Stomach (tissue), 19 donors: ENCODE measurements around the gene MAP3K2. TPM values are rescaled to one million over a fixed set of nuclear protein-coding genes. Genes with fewer than 3 reads are reported as not detected.
A peak's percentile ranks its signal among the peaks of the same experiment; 100 is the strongest.

ENCODE experiments used
- DNase-seq, 2 donors: peaks; one replicate each; pipeline versions ENCODE4 v3.0.0 to v3.0.0-alpha.2; 2013 to 2019
- H3K27ac ChIP-seq, 5 donors: fragments of 200-600 bp in 4 of 5; sonication (generic) in 4 of 5; one replicate each; pipeline ENCODE4 v1.5.1; 2013 to 2019; ENCODE audit warnings: mild to moderate bottlenecking in 1 of 5, moderate library complexity in 1 of 5
- H3K27me3 ChIP-seq, 3 donors: fragments of 200-600 bp; sonication (generic); one replicate each; pipeline ENCODE4 v1.5.1; 2017 to 2019; ENCODE audit warnings: mixed run types in 1 of 3
- H3K36me3 ChIP-seq, 4 donors: fragments of 200-600 bp; sonication (generic); 1 replicate in 3 of 4; 2 replicates in 1 of 4; pipeline ENCODE4 v1.5.1; 2016 to 2019
- H3K4me1 ChIP-seq, 4 donors: fragments of 200-600 bp; sonication (generic); one replicate each; pipeline ENCODE4 v1.5.1; 2016 to 2019
- H3K4me3 ChIP-seq, 4 donors: fragments of 200-600 bp; sonication (generic) in 3 of 4; one replicate each; pipeline ENCODE4 v1.5.1; 2016 to 2019; ENCODE audit warnings: mild to moderate bottlenecking in 1 of 4
- H3K9me3 ChIP-seq, 4 donors: fragments of 200-600 bp; sonication (generic); one replicate each; pipeline ENCODE4 v1.5.1; 2016 to 2019
- EP300 ChIP-seq: sonication (generic); formaldehyde crosslinking; IDR thresholded peaks from one replicate; pipeline ENCODE4 v1.6.1; 2017; ENCODE audit warnings: antibody characterized with exemption
- POLR2A ChIP-seq, 4 donors: fragments of 450-650 bp; IDR thresholded peaks; one replicate each; pipeline ENCODE4 v1.6.1; 2016; ENCODE audit warnings: antibody characterized with exemption in 4 of 4, control low read depth in 2 of 4, mild to moderate bottlenecking in 1 of 4, moderate library complexity in 1 of 4
- POLR2AphosphoS5 ChIP-seq, 3 donors: sonication (generic); formaldehyde crosslinking; IDR thresholded peaks; one replicate each; pipeline ENCODE4 v1.6.1; 2016; ENCODE audit warnings: antibody characterized with exemption in 3 of 3
- WGBS, 5 donors: extraction: QIAGEN DNeasy Blood & Tissue Kit in 3 of 5; methylation state at CpG; one replicate each; pipeline versions ENCODE4 v1.1.5 to v1.1.7; 2013 to 2018; 5-methylcytosine and 5-hydroxymethylcytosine counted together
- intact Hi-C: fragments of 100-400 bp; cut with DNase I; formaldehyde crosslinking; loops from one replicate; pipeline ENCODE4 v1.15.1; 2023; ENCODE audit warnings: low total_unique reads
- long read RNA-seq, 10 donors: transcript quantifications; one replicate each; lab custom pipeline, GENCODE V29; 2026
- polyA plus RNA-seq, 3 donors: library from polyadenylated mRNA; stranded (reverse); fragments of 200-250 nt; gene quantifications; one replicate each; pipeline ENCODE4 v1.2.3, GENCODE V29; 2013
- total RNA-seq, 5 donors: library from RNA; depleted of rRNA; stranded (reverse); fragments of >200 nt; gene quantifications; one replicate each; pipeline versions ENCODE4 v1.1.0 to v1.2.3, GENCODE V29; 2014 to 2016
- TF ChIP-seq, protein P1 (sequence below), 7 experiments: fragments of 450-650 bp in 4 of 7; fragments of 200-600 bp in 3 of 7; sonication (generic) in 3 of 7; IDR thresholded peaks; one replicate each; pipeline ENCODE4 v1.5.1; 2016 to 2019; ENCODE audit warnings: antibody characterized with exemption in 7 of 7, control low read depth in 2 of 7, mild to moderate bottlenecking in 1 of 7
- donor health status: healthy with polysubstance abuse.
- donor health status: Bipolar disorder and iron deficiency.
- donor health status: healthy.

The MAP3K2 gene, protein sequence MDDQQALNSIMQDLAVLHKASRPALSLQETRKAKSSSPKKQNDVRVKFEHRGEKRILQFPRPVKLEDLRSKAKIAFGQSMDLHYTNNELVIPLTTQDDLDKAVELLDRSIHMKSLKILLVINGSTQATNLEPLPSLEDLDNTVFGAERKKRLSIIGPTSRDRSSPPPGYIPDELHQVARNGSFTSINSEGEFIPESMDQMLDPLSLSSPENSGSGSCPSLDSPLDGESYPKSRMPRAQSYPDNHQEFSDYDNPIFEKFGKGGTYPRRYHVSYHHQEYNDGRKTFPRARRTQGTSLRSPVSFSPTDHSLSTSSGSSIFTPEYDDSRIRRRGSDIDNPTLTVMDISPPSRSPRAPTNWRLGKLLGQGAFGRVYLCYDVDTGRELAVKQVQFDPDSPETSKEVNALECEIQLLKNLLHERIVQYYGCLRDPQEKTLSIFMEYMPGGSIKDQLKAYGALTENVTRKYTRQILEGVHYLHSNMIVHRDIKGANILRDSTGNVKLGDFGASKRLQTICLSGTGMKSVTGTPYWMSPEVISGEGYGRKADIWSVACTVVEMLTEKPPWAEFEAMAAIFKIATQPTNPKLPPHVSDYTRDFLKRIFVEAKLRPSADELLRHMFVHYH
- total RNA-seq (100 to 1,000 TPM in 1 of 5 donors, 10 to 100 TPM in 4; 50.2 to 141 (median 61.1) TPM), polyA plus RNA-seq (1 to 10 TPM; 3.8 to 7.4 (median 6.7) TPM)
- long read RNA-seq, donor 1: 0 reads
- long read RNA-seq, donor 2, partial matches to known transcripts: 0 of 1 reads
- long read RNA-seq, donor 2, other reads (novel, unspliced or antisense): 0 of 1 reads
- long read RNA-seq, donor 3: 0 reads
- long read RNA-seq, donor 4: 0 reads
- long read RNA-seq, donor 5: 0 reads
- long read RNA-seq, donor 6: 0 reads
- long read RNA-seq, donor 7: 0 reads
- long read RNA-seq, donor 8: 0 reads
- long read RNA-seq, donor 9: 0 reads
- long read RNA-seq, donor 10: 0 reads

DNA sequence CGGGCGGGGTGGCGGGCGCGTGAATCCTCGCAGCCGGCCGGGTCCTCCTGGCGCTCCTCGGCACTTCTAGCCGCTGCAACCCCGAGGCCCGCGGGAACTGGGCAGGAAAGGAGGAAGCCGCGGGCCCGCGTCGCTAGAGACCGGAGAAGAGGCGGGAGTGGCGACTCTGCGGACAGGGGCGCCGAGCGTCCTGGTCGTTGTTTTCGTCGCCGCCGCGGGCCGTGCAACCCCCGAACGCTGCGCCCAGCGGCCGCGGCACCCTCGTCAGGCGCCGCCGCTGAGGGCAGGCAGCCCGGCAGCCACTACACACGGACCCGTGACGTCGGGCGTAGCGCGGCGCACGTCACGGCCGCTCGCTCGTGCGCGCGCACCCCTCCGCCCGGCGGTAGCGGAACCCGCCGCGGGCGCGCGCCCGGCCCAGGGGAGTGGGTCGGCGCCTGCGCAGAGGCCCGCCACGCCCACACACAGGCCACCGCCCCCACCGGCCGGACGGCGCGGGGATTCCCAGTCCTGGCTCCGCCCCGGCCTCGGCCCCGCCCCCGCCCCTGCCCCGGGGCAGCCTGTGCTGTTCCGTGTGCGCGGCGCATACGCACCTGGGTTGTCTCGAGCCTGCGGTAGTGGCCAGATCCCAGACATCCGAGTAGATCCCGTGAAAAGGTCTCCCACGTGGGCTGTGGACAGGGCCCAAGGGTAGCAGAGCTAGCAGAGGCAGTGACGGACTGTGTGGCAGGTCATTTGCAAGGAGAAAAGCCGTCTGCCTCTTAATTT, at the start of gene MAP3K2:
TSS of gene MAP3K2 (minus strand) at position 321 of the 768 bp plus-strand sequence. CDS start 44,846 bp downstream, outside the sequence.
- Histone ChIP-seq H3K4me1 (peaks cover 18 to 64% (median 37%) of the 10 kb centered on the region in 4 donors), H3K27me3 (no peaks in the 10 kb centered on the region), H3K4me3 (peak within 1 kb of the TSS; percentile 50 to 99 (median 86)), H3K9me3 (no peaks in the 10 kb centered on the region), H3K27ac (peak within 1 kb of the TSS; percentile 99 to 100 (median 100)), H3K36me3 (no peaks in the 10 kb centered on the region)
- peak; percentile 97 to 98 for DNase-seq
- TF ChIP-seq EP300: no peak
- TF ChIP-seq, protein P1, sequence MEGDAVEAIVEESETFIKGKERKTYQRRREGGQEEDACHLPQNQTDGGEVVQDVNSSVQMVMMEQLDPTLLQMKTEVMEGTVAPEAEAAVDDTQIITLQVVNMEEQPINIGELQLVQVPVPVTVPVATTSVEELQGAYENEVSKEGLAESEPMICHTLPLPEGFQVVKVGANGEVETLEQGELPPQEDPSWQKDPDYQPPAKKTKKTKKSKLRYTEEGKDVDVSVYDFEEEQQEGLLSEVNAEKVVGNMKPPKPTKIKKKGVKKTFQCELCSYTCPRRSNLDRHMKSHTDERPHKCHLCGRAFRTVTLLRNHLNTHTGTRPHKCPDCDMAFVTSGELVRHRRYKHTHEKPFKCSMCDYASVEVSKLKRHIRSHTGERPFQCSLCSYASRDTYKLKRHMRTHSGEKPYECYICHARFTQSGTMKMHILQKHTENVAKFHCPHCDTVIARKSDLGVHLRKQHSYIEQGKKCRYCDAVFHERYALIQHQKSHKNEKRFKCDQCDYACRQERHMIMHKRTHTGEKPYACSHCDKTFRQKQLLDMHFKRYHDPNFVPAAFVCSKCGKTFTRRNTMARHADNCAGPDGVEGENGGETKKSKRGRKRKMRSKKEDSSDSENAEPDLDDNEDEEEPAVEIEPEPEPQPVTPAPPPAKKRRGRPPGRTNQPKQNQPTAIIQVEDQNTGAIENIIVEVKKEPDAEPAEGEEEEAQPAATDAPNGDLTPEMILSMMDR (IDR thresholded peaks at IDR 0.05): no peak
- peak; percentile 85 to 89 (median 86) for TF ChIP-seq POLR2AphosphoS5 (IDR thresholded peaks at IDR 0.05)
- peak in 2 of 4 donors; percentile 31 to 81 for TF ChIP-seq POLR2A (IDR thresholded peaks at IDR 0.05)
- intact Hi-C loops: no loop called here
- WGBS, 5 donors: 0% methylated on average over 10 to 100 of the region's 100 CpGs

DNA sequence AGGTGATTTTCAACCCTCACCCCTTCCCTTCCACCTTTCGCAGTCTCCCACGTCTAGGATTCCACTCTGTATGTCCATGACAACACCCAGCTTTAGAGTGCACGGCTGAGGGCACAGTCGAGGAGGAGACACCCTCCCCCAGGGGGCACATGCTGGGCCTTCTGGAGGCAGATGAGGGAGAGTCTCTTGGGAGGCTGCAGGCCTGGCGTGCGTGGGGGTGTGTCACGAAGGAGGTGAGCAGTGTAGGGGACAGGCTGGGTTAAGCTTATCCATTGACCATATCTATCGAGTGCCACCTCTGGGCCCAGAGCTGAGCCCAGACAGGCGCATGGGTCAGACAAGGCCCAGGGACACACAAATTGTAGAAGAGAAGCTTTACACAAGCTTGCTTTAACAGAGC, 49.3 kb upstream of the MAP3K2 start:
- Histone ChIP-seq H3K27me3 (no peaks in the 10 kb centered on the region), H3K36me3 (no peaks in the 10 kb centered on the region), H3K9me3 (peaks cover 0 to 20% (median 10%) of the 10 kb centered on the region in 4 donors), H3K4me1 (peaks cover 9 to 18% (median 14%) of the 10 kb centered on the region in 4 donors), H3K27ac (no peak overlapping the region), H3K4me3 (no peak overlapping the region)
- no peak for TF ChIP-seq EP300
- no peak for TF ChIP-seq POLR2AphosphoS5 (IDR thresholded peaks at IDR 0.05)
- no peak for TF ChIP-seq POLR2A (IDR thresholded peaks at IDR 0.05)
- TF ChIP-seq, protein P1 (IDR thresholded peaks at IDR 0.05): no peak
- intact Hi-C loops: no loop called here
- DNase-seq: no peak
- WGBS, 5 donors: 89 to 96% (median 91%) methylated on average over 9 of the region's 9 CpGs

DNA sequence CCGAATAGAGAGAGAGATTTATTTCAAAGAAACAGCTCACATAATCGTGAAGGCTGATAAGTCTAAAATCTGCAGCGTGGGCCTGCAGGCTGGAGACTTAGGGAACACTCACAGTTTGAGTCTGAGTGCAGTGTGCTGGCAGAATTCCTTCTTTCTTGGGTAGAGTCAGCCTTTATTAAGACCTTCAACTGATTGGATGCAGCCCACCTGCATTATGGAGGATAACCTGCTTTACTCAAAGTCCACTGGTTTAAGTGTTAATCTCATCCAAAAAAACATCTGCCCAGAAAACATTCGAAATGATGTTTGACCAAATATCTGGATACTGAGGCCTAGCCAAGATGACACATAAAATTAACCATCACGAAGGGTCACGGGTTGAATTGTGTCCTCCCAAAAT, 46.7 kb upstream of the MAP3K2 start:
- Histone ChIP-seq H3K36me3 (no peaks in the 10 kb centered on the region), H3K4me1 (peaks cover 9 to 18% (median 14%) of the 10 kb centered on the region in 4 donors), H3K27me3 (no peaks in the 10 kb centered on the region), H3K27ac (no peak overlapping the region), H3K9me3 (peaks cover 0 to 5% (median 2%) of the 10 kb centered on the region in 4 donors), H3K4me3 (no peak overlapping the region)
- no peak for DNase-seq
- TF ChIP-seq POLR2A (IDR thresholded peaks at IDR 0.05) (no peak), EP300 (no peak), POLR2AphosphoS5 (IDR thresholded peaks at IDR 0.05) (no peak)
- TF ChIP-seq, protein P1 (IDR thresholded peaks at IDR 0.05): no peak
- intact Hi-C loops: no loop called here
- WGBS, 5 donors: 64 to 79% (median 71%) methylated on average over 6 of the region's 6 CpGs
